ENCODE results near the gene ZNF182.
A peak's percentile ranks its signal among the peaks of the same experiment; 100 is the strongest.
"Not testable (repeated sequence)": the region's sequence is repeated elsewhere in the genome, so short reads cannot be mapped to it uniquely, and the experiment has no call there.

The ZNF182 gene

GRCh38 chrX:47961830-47962229, 42.0 kb downstream of the ZNF182 start:
- Histone ChIP-seq H3K9me3 (replicated peaks in 1 of 2; ENCODE audit: control insufficient read depth in 2 of 2, insufficient read depth in 1 of 2, low read depth in 1 of 2, low read length in 2 of 2) (peaks cover 0 to 19% of the 10 kb centered on the region in 2 donors), H2AFZ (ENCODE audit: low read length) (peak overlapping the region; percentile 34)
- not testable (repeated sequence) for H3K4ac ChIP-seq (ENCODE audit: low read length); H3K23ac ChIP-seq (ENCODE audit: low read depth, low read length, poor library complexity); H2BK15ac ChIP-seq (ENCODE audit: low read length); H2BK5ac ChIP-seq (ENCODE audit: low read length); H2AK5ac ChIP-seq (ENCODE audit: low read depth, low read length); H3K18ac ChIP-seq (ENCODE audit: low read length); H3K14ac ChIP-seq (ENCODE audit: low read length); H2BK120ac ChIP-seq (ENCODE audit: low read depth, low read length); H3K4me1 ChIP-seq (ENCODE audit: control insufficient read depth in 2 of 2, insufficient read depth in 1 of 2, low read depth in 1 of 2, low read length in 2 of 2); H4K91ac ChIP-seq (ENCODE audit: low read depth, low read length, poor library complexity); H3K79me1 ChIP-seq (ENCODE audit: low read depth, low read length); H2BK12ac ChIP-seq (ENCODE audit: low read length); H3K36me3 ChIP-seq (replicated peaks in 1 of 2; ENCODE audit: control insufficient read depth in 2 of 2, insufficient read depth in 2 of 2, low read length in 2 of 2); H3K4me2 ChIP-seq (ENCODE audit: insufficient read depth, low read length, poor library complexity, severe bottlenecking); H3K9ac ChIP-seq (ENCODE audit: low read depth, low read length, poor library complexity); H3K27me3 ChIP-seq (ENCODE audit: control insufficient read depth in 3 of 3, insufficient read depth in 3 of 3, low read depth in 1 of 3, low read length in 3 of 3); H3K4me3 ChIP-seq (ENCODE audit: low read length in 2 of 2); DNase-seq (ENCODE audit: low spot score); H4K8ac ChIP-seq (ENCODE audit: low read depth, low read length); H3K27ac ChIP-seq (replicated peaks; ENCODE audit: low read length)
- WGBS, 2 donors (ENCODE audit: extremely low coverage in 2 of 2, insufficient read length in 2 of 2, insufficient replicate concordance in 1 of 2), result no CpG with 5 or more reads among the region's 6 CpGs

GRCh38 chrX:47960406-47960805, 43.4 kb downstream of the ZNF182 start:
- no peak overlapping the region for H2BK15ac ChIP-seq (ENCODE audit: low read length)
- no peak overlapping the region for H3K23ac ChIP-seq (ENCODE audit: low read depth, low read length, poor library complexity)
- H3K36me3 ChIP-seq (replicated peaks in 1 of 2; ENCODE audit: control insufficient read depth in 2 of 2, insufficient read depth in 2 of 2, low read length in 2 of 2), result no peaks in the 10 kb centered on the region
- H4K91ac ChIP-seq (ENCODE audit: low read depth, low read length, poor library complexity), result no peak overlapping the region
- no peak overlapping the region for H3K14ac ChIP-seq (ENCODE audit: low read length)
- H3K27me3 ChIP-seq (ENCODE audit: control insufficient read depth in 3 of 3, insufficient read depth in 3 of 3, low read depth in 1 of 3, low read length in 3 of 3), result no peaks in the 10 kb centered on the region
- H3K9me3 ChIP-seq (replicated peaks in 1 of 2; ENCODE audit: control insufficient read depth in 2 of 2, insufficient read depth in 1 of 2, low read depth in 1 of 2, low read length in 2 of 2), result peaks cover 0 to 15% of the 10 kb centered on the region in 2 donors
- H3K4me1 ChIP-seq (ENCODE audit: control insufficient read depth in 2 of 2, insufficient read depth in 1 of 2, low read depth in 1 of 2, low read length in 2 of 2), result peaks cover 0 to 5% of the 10 kb centered on the region in 2 donors
- H2BK12ac ChIP-seq (ENCODE audit: low read length), result no peak overlapping the region
- H2BK120ac ChIP-seq (ENCODE audit: low read depth, low read length), result no peak overlapping the region
- no peak overlapping the region for H3K27ac ChIP-seq (replicated peaks; ENCODE audit: low read length)
- WGBS, 2 donors (ENCODE audit: extremely low coverage in 2 of 2, insufficient read length in 2 of 2, insufficient replicate concordance in 1 of 2), result no CpG with 5 or more reads among the region's 2 CpGs
- H3K9ac ChIP-seq (ENCODE audit: low read depth, low read length, poor library complexity), result no peak overlapping the region
- H3K4me3 ChIP-seq (ENCODE audit: low read length in 2 of 2), result no peak overlapping the region
- no peak for DNase-seq (ENCODE audit: low spot score)
- H2AK5ac ChIP-seq (ENCODE audit: low read depth, low read length), result no peak overlapping the region
- peak overlapping the region; percentile 37 for H3K4ac ChIP-seq (ENCODE audit: low read length)
- no peak overlapping the region for H4K8ac ChIP-seq (ENCODE audit: low read depth, low read length)
- no peaks in the 10 kb centered on the region for H3K79me1 ChIP-seq (ENCODE audit: low read depth, low read length)
- H3K18ac ChIP-seq (ENCODE audit: low read length), result no peak overlapping the region
- no peak overlapping the region for H2BK5ac ChIP-seq (ENCODE audit: low read length)
- no peak overlapping the region for H2AFZ ChIP-seq (ENCODE audit: low read length)
- no peak overlapping the region for H3K4me2 ChIP-seq (ENCODE audit: insufficient read depth, low read length, poor library complexity, severe bottlenecking)

GRCh38 chrX:47958761-47959342, 44.9 kb downstream of the ZNF182 start:
- Histone ChIP-seq H3K23ac (ENCODE audit: low read depth, low read length, poor library complexity) (no peak overlapping the region), H3K27me3 (ENCODE audit: control insufficient read depth in 3 of 3, insufficient read depth in 3 of 3, low read depth in 1 of 3, low read length in 3 of 3) (no peaks in the 10 kb centered on the region), H3K14ac (ENCODE audit: low read length) (no peak overlapping the region), H2BK120ac (ENCODE audit: low read depth, low read length) (no peak overlapping the region), H3K4me2 (ENCODE audit: insufficient read depth, low read length, poor library complexity, severe bottlenecking) (no peak overlapping the region), H2AK5ac (ENCODE audit: low read depth, low read length) (no peak overlapping the region), H2AFZ (ENCODE audit: low read length) (no peak overlapping the region), H3K4ac (ENCODE audit: low read length) (no peak overlapping the region), H3K9me3 (replicated peaks in 1 of 2; ENCODE audit: control insufficient read depth in 2 of 2, insufficient read depth in 1 of 2, low read depth in 1 of 2, low read length in 2 of 2) (peaks cover 0 to 7% of the 10 kb centered on the region in 2 donors), H4K91ac (ENCODE audit: low read depth, low read length, poor library complexity) (no peak overlapping the region), H2BK5ac (ENCODE audit: low read length) (no peak overlapping the region), H3K9ac (ENCODE audit: low read depth, low read length, poor library complexity) (no peak overlapping the region), H3K27ac (replicated peaks; ENCODE audit: low read length) (no peak overlapping the region), H3K4me1 (ENCODE audit: control insufficient read depth in 2 of 2, insufficient read depth in 1 of 2, low read depth in 1 of 2, low read length in 2 of 2) (peaks cover 0 to 5% of the 10 kb centered on the region in 2 donors), H3K4me3 (ENCODE audit: low read length in 2 of 2) (no peak overlapping the region), H3K79me1 (ENCODE audit: low read depth, low read length) (no peaks in the 10 kb centered on the region), H4K8ac (ENCODE audit: low read depth, low read length) (no peak overlapping the region), H3K36me3 (replicated peaks in 1 of 2; ENCODE audit: control insufficient read depth in 2 of 2, insufficient read depth in 2 of 2, low read length in 2 of 2) (no peaks in the 10 kb centered on the region), H2BK15ac (ENCODE audit: low read length) (no peak overlapping the region), H2BK12ac (ENCODE audit: low read length) (no peak overlapping the region), H3K18ac (ENCODE audit: low read length) (no peak overlapping the region)
- no CpG with 5 or more reads among the region's 4 CpGs for WGBS, 2 donors (ENCODE audit: extremely low coverage in 2 of 2, insufficient read length in 2 of 2, insufficient replicate concordance in 1 of 2)
- DNase-seq (ENCODE audit: low spot score), result no peak

GRCh38 chrX:47958206-47958605, 45.6 kb downstream of the ZNF182 start:
- not testable (repeated sequence) for DNase-seq (ENCODE audit: low spot score); H3K4me1 ChIP-seq (ENCODE audit: control insufficient read depth in 2 of 2, insufficient read depth in 1 of 2, low read depth in 1 of 2, low read length in 2 of 2); H3K4me3 ChIP-seq (ENCODE audit: low read length in 2 of 2); H2BK120ac ChIP-seq (ENCODE audit: low read depth, low read length); H3K79me1 ChIP-seq (ENCODE audit: low read depth, low read length); H3K23ac ChIP-seq (ENCODE audit: low read depth, low read length, poor library complexity); H4K91ac ChIP-seq (ENCODE audit: low read depth, low read length, poor library complexity); H3K27me3 ChIP-seq (ENCODE audit: control insufficient read depth in 3 of 3, insufficient read depth in 3 of 3, low read depth in 1 of 3, low read length in 3 of 3); H4K8ac ChIP-seq (ENCODE audit: low read depth, low read length); H3K18ac ChIP-seq (ENCODE audit: low read length); H2BK12ac ChIP-seq (ENCODE audit: low read length); H3K27ac ChIP-seq (replicated peaks; ENCODE audit: low read length); H3K9me3 ChIP-seq (replicated peaks in 1 of 2; ENCODE audit: control insufficient read depth in 2 of 2, insufficient read depth in 1 of 2, low read depth in 1 of 2, low read length in 2 of 2); H3K36me3 ChIP-seq (replicated peaks in 1 of 2; ENCODE audit: control insufficient read depth in 2 of 2, insufficient read depth in 2 of 2, low read length in 2 of 2); H2AK5ac ChIP-seq (ENCODE audit: low read depth, low read length); H3K9ac ChIP-seq (ENCODE audit: low read depth, low read length, poor library complexity); H3K4me2 ChIP-seq (ENCODE audit: insufficient read depth, low read length, poor library complexity, severe bottlenecking); H2BK15ac ChIP-seq (ENCODE audit: low read length); H2AFZ ChIP-seq (ENCODE audit: low read length); H3K14ac ChIP-seq (ENCODE audit: low read length); H2BK5ac ChIP-seq (ENCODE audit: low read length); H3K4ac ChIP-seq (ENCODE audit: low read length)
- WGBS, 2 donors (ENCODE audit: extremely low coverage in 2 of 2, insufficient read length in 2 of 2, insufficient replicate concordance in 1 of 2), result no CpG with 5 or more reads among the region's 4 CpGs

Data from neuronal stem cell (in vitro differentiated cells).